ENCODE measurements around the gene SPATS2.
A peak's percentile ranks its signal among the peaks of the same experiment; 100 is the strongest.
"Not testable (repeated sequence)": the region's sequence is repeated elsewhere in the genome, so short reads cannot be mapped to it uniquely, and the experiment has no call there.

Gene SPATS2

GRCh38 chr12:49368240-49368600 lies 958 bp downstream of the SPATS2 start:
- TF ChIP-seq CTCF (conservative IDR thresholded peaks at IDR 0.05; ENCODE audit: low read length) = no peak
- H3K4me3 ChIP-seq (ENCODE audit: low read length) = peak overlapping the region; percentile 84

GRCh38 chr12:49369411-49370145 lies 2.3 kb downstream of the SPATS2 start:
- peak; percentile 49 for DNase-seq (ENCODE audit: low read depth)
- peak; percentile 61 for TF ChIP-seq CTCF (conservative IDR thresholded peaks at IDR 0.05; ENCODE audit: low read length)
- peak overlapping the region; percentile 19 for H3K4me3 ChIP-seq (ENCODE audit: low read length)

More at GRCh38 chr12:49368240-49368600, 958 bp downstream of the SPATS2 start:
- DNase-seq (ENCODE audit: low read depth) = no peak

GRCh38 chr12:49370539-49370938 lies 3.3 kb downstream of the SPATS2 start:
- DNase-seq (ENCODE audit: low read depth) = no peak
- no peak overlapping the region for H3K4me3 ChIP-seq (ENCODE audit: low read length)
- TF ChIP-seq CTCF (conservative IDR thresholded peaks at IDR 0.05; ENCODE audit: low read length) = no peak

GRCh38 chr12:49375406-49375805 lies 8.1 kb downstream of the SPATS2 start:
- TF ChIP-seq CTCF (conservative IDR thresholded peaks at IDR 0.05; ENCODE audit: low read length) = no peak
- no peak overlapping the region for H3K4me3 ChIP-seq (ENCODE audit: low read length)
- DNase-seq (ENCODE audit: low read depth) = no peak

- TF ChIP-seq CTCF (conservative IDR thresholded peaks at IDR 0.05; ENCODE audit: low read length) = no peak
- no peak for DNase-seq (ENCODE audit: low read depth)
- no peak overlapping the region for H3K4me3 ChIP-seq (ENCODE audit: low read length)
These were observed 10.1 kb downstream of the SPATS2 start for GRCh38 chr12:49377386-49377785.

GRCh38 chr12:49380184-49380583 lies 12.9 kb downstream of the SPATS2 start:
- H3K4me3 ChIP-seq (ENCODE audit: low read length); DNase-seq (ENCODE audit: low read depth): not testable (repeated sequence)

GRCh38 chr12:49388682-49389386 lies 21.6 kb downstream of the SPATS2 start:
- no peak overlapping the region for H3K4me3 ChIP-seq (ENCODE audit: low read length)
- no peak for TF ChIP-seq CTCF (conservative IDR thresholded peaks at IDR 0.05; ENCODE audit: low read length)
- DNase-seq (ENCODE audit: low read depth) = no peak
